ENCODE results near the gene AZU1.
"Not testable (repeated sequence)": the region's sequence is repeated elsewhere in the genome, so short reads cannot be mapped to it uniquely, and the experiment has no call there.

AZU1 gene

GRCh38 chr19:853614-854220, 26.1 kb downstream of the AZU1 start:
- not testable (repeated sequence) for DNase-seq

DNA sequence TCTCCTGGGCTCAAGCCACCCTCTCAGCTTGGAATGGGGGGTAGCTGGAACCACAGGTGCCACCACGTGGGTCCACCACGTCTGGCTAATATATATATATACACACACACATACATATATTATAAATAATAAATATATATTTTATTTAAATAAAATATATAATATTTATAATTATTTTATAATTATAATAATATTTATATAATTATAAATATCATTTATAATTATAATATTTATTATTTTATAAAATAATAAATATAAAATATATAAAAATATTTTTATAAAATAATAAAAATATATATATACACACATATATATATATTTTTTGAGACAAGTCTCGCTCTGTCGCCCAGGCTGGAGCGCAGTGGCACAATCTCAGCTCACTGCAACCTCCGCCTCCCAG, 26.9 kb downstream of the AZU1 start:
- no peak for DNase-seq

DNA sequence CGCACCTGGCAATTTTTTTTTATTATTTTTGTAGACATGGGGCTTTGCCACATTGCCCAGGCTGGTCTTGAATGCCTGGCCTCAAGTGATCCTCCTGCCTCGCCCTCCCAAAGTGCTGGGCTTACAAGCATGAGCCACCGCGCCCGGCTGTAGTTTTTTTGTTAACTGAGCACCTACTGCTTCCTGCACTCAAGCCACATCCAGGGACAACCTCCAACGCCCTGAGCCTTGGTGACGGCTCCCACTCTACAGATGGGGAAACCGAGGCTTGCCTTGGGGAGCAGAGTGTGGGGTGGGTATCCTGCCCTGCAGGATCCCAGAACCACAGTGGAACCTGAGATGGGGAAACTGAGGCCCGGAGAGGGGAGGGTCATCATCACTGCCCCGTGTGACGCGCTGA, 27.5 kb downstream of the AZU1 start:
- no peak for DNase-seq

- DNase-seq, result no peak
Measured at GRCh38 chr19:855566-856120, 28.0 kb downstream of the AZU1 start.

GRCh38 chr19:858284-858683, 30.6 kb downstream of the AZU1 start:
- no peak for DNase-seq

- peak in 4 of 58 donors; percentile 19 to 24 (median 21) for DNase-seq
Measured at GRCh38 chr19:858868-859843, 31.5 kb downstream of the AZU1 start, which contains the start of gene CFD. TSS of gene CFD (plus strand) at chr19:859664. CDS start at chr19:859690, 26 bp downstream.

DNA sequence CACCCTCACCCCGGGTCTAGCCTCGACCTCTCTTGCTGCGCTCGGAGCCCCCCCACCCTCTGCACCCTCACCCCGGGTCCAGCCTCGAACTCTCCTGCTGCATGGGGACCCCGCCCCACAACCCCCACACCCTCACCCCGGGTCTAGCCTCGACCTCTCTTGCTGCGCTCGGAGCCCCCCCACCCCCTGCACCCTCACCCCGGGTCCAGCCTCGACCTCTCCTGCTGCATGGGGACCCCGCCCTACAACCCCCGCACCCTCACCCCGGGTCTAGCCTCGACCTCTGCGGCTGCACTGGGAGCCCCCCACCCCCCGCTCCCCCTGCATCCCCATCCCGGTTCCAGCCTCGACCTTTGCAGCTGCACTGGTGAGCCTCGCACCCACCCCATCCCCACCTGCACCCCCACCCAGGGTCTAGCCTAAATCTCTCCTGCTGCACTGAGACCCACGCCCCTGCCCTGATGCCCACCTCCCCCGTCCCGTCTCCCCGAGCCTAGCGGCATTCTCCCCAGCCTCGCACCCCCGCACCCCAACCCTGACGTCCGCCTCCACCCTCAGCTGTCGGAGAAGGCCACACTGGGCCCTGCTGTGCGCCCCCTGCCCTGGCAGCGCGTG, 33.6 kb downstream of the AZU1 start:
- no peak for DNase-seq

GRCh38 chr19:861756-862580, 34.3 kb downstream of the AZU1 start:
- DNase-seq, result peak in 1 of 58 donors; percentile 47

DNA sequence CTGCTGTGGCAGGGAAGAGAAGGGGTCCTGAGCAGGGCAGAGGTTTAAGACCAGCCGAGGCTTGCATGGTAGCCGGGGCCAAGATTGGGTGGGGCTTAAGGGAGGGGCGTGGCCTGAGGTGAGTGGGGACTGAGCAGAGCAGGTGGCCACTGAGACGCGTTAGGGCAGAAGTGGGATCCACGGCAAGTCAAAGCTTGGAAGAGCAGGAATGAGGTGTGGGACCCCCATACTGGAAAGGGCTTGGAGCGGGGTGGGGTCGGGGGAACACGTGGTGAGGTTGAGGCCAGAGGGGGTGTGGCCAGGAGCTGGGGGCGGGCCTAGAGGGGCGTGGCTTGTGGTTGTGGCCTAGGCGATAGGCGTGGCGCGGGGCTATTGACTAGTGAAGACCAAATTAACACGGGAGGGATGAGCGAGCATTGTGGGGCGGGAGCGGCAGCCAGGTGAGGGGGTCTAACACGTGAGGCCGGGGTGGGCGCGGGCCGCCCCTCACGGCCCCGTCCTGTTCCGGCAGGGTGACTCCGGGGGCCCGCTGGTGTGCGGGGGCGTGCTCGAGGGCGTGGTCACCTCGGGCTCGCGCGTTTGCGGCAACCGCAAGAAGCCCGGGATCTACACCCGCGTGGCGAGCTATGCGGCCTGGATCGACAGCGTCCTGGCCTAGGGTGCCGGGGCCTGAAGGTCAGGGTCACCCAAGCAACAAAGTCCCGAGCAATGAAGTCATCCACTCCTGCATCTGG, 35.1 kb downstream of the AZU1 start:
- DNase-seq, result peak in 3 of 58 donors; percentile 9 to 24 (median 23)

DNA sequence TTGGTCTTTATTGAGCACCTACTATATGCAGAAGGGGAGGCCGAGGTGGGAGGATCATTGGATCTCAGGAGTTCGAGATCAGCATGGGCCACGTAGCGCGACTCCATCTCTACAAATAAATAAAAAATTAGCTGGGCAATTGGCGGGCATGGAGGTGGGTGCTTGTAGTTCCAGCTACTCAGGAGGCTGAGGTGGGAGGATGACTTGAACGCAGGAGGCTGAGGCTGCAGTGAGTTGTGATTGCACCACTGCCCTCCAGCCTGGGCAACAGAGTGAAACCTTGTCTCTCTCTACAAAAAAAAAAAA, 35.6 kb downstream of the AZU1 start:
- DNase-seq, result no peak

- no peak for DNase-seq
Measured at GRCh38 chr19:866769-867300, 39.2 kb downstream of the AZU1 start.

DNA sequence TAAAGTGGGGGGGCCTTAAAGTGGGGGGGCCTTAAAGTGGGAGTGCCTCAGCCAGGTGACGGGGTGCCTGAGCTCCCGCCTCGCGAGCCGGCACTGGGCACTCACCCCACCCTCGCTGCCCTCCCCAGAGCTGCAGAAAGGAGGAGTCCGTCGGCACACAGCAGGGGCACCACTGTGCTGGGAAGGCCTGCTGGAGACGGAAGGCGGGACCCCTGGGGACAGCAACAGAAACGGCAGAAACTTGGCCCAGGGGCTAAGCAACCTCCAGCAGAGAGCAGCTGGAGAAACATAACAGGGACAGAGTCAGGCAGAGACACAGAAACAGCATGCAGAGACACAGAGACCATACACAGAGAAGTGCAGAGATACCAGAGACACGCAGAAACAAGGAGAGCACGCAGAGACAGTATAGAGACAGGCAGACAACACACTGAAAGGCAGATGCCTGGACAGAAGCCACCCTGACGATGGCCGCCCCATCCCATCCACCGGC, 39.7 kb downstream of the AZU1 start:
- no peak for DNase-seq

DNA sequence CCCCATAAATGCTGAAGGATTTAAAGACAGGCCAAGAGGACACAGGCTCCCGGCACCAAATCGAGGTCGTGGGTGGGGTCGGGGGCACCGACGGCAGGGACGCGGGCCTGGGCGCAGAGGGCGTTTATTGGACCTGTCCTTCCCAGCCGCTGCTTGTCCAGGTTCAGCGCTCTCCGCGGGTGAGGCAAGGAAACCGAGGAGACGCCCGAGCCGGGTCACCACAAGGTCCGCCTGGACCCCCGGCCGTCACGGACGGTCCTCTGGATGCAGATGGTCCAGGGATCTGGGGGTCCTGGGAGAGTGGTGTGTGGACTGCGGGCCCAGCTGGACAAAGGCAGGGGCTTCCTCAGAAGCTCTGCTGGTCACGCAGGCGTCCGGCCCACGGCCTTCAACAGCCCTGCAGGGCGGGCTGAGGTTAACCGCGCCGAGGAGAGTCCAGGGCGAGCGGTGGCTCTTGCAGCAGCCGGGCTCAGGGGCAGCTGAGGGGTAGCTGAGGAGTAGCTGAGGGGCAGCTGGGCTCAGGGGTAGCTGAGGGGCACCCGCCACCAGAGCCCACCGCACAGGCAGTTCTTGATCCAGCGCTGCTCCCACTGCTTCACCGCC, 40.3 kb downstream of the AZU1 start:
- DNase-seq, result no peak

- DNase-seq, result no peak
Measured at GRCh38 chr19:868458-869244, 41.0 kb downstream of the AZU1 start.

DNA sequence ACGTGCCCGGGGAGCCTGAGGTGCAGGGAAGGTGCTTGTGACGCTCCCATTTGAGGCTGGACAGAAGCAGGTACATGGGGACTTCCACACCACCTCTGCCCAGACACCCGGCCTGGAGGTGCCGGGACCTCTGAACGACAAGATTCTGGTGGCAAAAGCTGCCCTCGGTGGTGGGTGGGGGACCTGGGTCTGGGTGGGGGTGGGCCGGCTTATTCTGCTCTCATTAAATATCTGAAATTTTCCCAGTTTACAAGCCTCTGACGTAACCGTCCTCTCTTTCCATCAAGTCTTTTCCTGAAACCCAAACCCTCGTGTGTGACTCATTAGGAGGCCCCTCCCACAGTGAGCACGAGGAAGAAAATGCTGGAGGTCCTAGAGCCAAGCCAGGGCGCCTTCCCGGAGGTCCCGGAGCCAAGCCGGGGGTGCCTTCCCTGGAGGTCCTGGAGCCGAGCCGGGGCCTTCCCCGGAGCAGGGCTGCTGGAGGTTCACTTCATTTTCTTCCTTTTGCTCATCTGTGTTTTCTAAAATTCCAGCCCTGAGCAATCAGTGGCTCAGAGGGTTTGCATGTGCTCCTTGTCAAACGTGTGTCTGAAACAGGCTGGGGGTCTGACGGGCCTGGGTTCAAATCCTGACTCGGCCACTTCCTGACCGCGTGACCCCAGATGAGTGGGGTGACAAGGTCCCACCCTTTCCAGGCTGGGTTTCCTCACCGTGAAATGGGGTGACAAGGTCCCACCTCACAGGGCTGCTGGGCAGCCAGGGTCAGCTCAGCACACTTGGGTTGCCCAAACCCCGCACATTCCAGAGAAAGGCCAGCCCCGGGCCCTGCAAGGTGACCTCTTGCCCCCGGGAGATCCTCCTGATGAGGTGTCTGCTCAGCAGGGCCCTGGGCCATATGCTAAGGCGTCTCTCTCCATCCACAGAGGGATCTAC, 41.9 kb downstream of the AZU1 start:
- no peak for DNase-seq

DNA sequence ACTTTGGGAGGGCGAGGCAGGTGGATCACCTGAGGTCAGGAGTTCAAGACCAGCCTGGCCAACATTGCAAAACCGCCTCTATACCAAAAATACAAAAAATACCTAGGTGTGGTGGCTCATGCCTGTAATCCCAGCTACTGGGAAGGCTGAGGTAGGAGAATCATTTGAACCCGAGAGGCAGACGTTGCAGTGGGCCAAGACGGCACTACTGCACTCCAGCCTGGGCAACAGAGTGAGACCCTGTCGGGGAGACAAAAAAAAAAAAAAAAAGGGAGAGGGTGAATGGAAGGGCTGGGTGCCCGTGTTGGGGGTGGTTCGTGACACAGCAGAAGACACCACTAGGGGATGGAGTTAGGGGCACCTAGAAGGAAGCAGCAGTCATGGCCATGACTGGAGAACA, 42.7 kb downstream of the AZU1 start:
- no peak for DNase-seq

DNA sequence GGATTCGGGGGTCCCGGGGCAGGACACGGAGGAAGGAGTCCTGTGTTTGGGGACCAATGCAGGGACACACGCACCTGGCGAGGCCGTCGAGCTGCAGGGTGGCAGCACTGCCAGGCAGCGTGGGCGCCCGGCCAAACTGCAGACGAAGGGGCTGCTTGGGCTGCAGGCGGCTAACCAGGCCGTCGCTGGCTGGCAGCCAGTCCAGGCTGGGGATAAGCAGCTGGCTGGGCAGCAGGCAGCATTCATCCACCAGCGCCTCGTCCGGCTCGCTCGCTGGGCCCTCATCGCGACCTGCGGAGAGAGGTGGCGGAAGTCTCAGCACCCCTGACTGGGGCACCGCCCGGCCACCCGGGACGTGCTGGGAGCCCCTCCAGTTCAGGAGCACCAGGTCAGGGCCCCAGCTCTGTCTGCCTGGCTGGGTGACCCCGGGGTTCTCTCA, 43.3 kb downstream of the AZU1 start:
- DNase-seq, result peak in 31 of 58 donors; percentile 11 to 62 (median 34)

Data from anterior cingulate cortex (tissue), 58 donors.